K562 (cell line): Measurements from ENCODE around the gene OCIAD1. TPM values are rescaled to one million over a fixed set of nuclear protein-coding genes. Genes with fewer than 3 reads are reported as not detected.

Experiments
- ATAC-seq: fragments of 200-7000 bp; cut with Tn5 transposase; 3 replicates; pipeline ENCODE4 v1.9.1; 2020; ENCODE audit warnings: moderate library complexity
- BruUV-seq: library from RNA; stranded (reverse); fragments of 400-500 nt; replicated peaks from 2 replicates; lab custom pipeline; 2021; lab: Mats Ljungman, UMichigan
- CTCF ChIA-PET: fragments of 300-600 bp; formaldehyde crosslinking; extraction: SDS; loops from one replicate; lab custom pipeline; 2021; ENCODE audit warnings: low intra/inter-chr PET ratio; lab: Yijun Ruan, JAX
- POLR2A ChIA-PET: fragments of 300-600, 350-650 bp; sonication (Branson Sonifier 250); formaldehyde crosslinking; extraction: SDS; loops from one replicate; lab custom pipeline; 2021; ENCODE audit warnings: antibody characterized with exemption, inconsistent platforms; lab: Yijun Ruan, JAX
- DNase-seq, 4 experiments: peaks; one replicate each; pipeline versions ENCODE4 v3.0.0 to v3.0.0-alpha.2; 2011 to 2018; ENCODE audit warnings: low spot score in 3 of 4, mixed read lengths in 3 of 4; ENCODE audit errors: extremely low read depth in 1 of 4
- FAIRE-seq: peaks from 2 replicates; lab custom pipeline; 2011; peaks lifted over from hg19 to GRCh38; lab: Jason Lieb, UNC
- H2AFZ ChIP-seq: 2 replicates; pipeline ENCODE4 v1.6.0; 2011; ENCODE audit warnings: low read depth, low read length, control low read depth, inconsistent platforms
- H3K27ac ChIP-seq: fragments of 200-600 bp; 3 replicates; pipeline ENCODE4 v1.8.0; 2011; ENCODE audit warnings: low read depth, mild to moderate bottlenecking, control low read depth, inconsistent platforms, low read length, moderate library complexity, mixed read lengths; ENCODE audit errors: extremely low read depth
- H3K27me3 ChIP-seq, 2 experiments: fragments of 300-600 bp in 1 of 2; 2 replicates in 1 of 2; 3 replicates in 1 of 2; pipeline versions ENCODE4 v1.6.0 to v1.8.0; 2011; ENCODE audit warnings: inconsistent platforms in 2 of 2, low read length in 2 of 2, mild to moderate bottlenecking in 1 of 2, mixed read lengths in 1 of 2, moderate library complexity in 1 of 2; ENCODE audit not compliant: control insufficient read depth in 2 of 2, insufficient read depth in 2 of 2
- H3K36me3 ChIP-seq: fragments of 300-600 bp; 3 replicates; pipeline ENCODE4 v1.8.0; 2011; ENCODE audit warnings: mild to moderate bottlenecking, low read length, inconsistent platforms; ENCODE audit not compliant: control insufficient read depth, insufficient read depth
- H3K4me1 ChIP-seq, 2 experiments: fragments of 200-600 bp in 1 of 2; replicated peaks in 1 of 2; 2 replicates in 1 of 2; 3 replicates in 1 of 2; pipeline versions ENCODE4 v1.5.1 to v1.8.0; 2011; ENCODE audit warnings: inconsistent platforms in 2 of 2, low read length in 2 of 2, mild to moderate bottlenecking in 1 of 2, mixed read lengths in 1 of 2, moderate library complexity in 1 of 2; ENCODE audit not compliant: control insufficient read depth in 2 of 2, insufficient read depth in 2 of 2
- H3K4me2 ChIP-seq: 2 replicates; pipeline ENCODE4 v1.6.1; 2011; ENCODE audit warnings: low read length, control low read depth, inconsistent platforms, mixed read lengths; ENCODE audit not compliant: insufficient read depth
- H3K4me3 ChIP-seq: fragments of 200-600 bp; sonication (generic), shearing (Covaris generic); 2 replicates; pipeline ENCODE4 v1.5.1; 2016; ENCODE audit warnings: control low read depth, inconsistent platforms
- H3K79me2 ChIP-seq: fragments of 200-600 bp; 3 replicates; pipeline ENCODE4 v1.8.0; 2011; ENCODE audit warnings: low read length, inconsistent platforms; ENCODE audit not compliant: control insufficient read depth, insufficient read depth
- H3K9ac ChIP-seq, 2 experiments: 2 replicates each; pipeline versions ENCODE4 v1.6.0 to v1.6.1; 2011; ENCODE audit warnings: low read depth in 2 of 2, low read length in 2 of 2, control low read depth in 1 of 2, inconsistent platforms in 1 of 2, mild to moderate bottlenecking in 1 of 2, mixed read lengths in 1 of 2; ENCODE audit not compliant: insufficient read depth in 1 of 2
- H3K9me1 ChIP-seq: one replicate; pipeline ENCODE4 v1.6.0; 2011; ENCODE audit warnings: inconsistent platforms, mild to moderate bottlenecking, low read length, moderate library complexity; ENCODE audit not compliant: control insufficient read depth, insufficient read depth
- H3K9me3 ChIP-seq: replicated peaks from 2 replicates; pipeline ENCODE4 v1.5.1; 2011; ENCODE audit warnings: low read depth, low read length, inconsistent platforms; ENCODE audit not compliant: control insufficient read depth, insufficient read depth
- H4K20me1 ChIP-seq: replicated peaks from 2 replicates; pipeline ENCODE4 v1.6.1; 2011; ENCODE audit warnings: low read length, inconsistent platforms, mixed read lengths; ENCODE audit not compliant: control insufficient read depth, insufficient read depth
- CEBPG ChIP-seq, 3 experiments: fragments of 200-800 bp in 1 of 3; sonication (Bioruptor generic) in 1 of 3; sonication (generic) in 1 of 3; formaldehyde crosslinking in 1 of 3; IDR thresholded peaks in 2 of 3; conservative IDR thresholded peaks in 1 of 3; 2 replicates each; pipeline versions ENCODE4 v1.6.1 to v1.8.0; 2016 to 2022; ENCODE audit warnings: missing compliant biosample characterization in 2 of 3, missing genetic modification characterization in 2 of 3, mild to moderate bottlenecking in 1 of 3, missing genetic modification reagents in 1 of 3
- MBD1 ChIP-seq: fragments of 250-450 bp; sonication (Bioruptor Pico); IDR thresholded peaks from 2 replicates; pipeline ENCODE4 v1.8.0; 2022; ENCODE audit warnings: inconsistent platforms
- PREB ChIP-seq: sonication (generic); formaldehyde crosslinking; IDR thresholded peaks from 2 replicates; pipeline ENCODE4 v1.8.1; 2023; ENCODE audit warnings: mild to moderate bottlenecking, missing genetic modification reagents
- TBL1XR1 ChIP-seq, 2 experiments: IDR thresholded peaks; 2 replicates each; pipeline ENCODE4 v1.6.1; 2012; ENCODE audit warnings: improper control_type of control experiment in 2 of 2, low read length in 2 of 2, mild to moderate bottlenecking in 1 of 2
- ZNF512 ChIP-seq: IDR thresholded peaks from 2 replicates; pipeline ENCODE4 v1.6.1; 2016; ENCODE audit warnings: missing genetic modification characterization, missing compliant biosample characterization
- WGBS: fragments of 100-300 bp; shearing (Covaris generic); methylation state at CpG from one replicate; pipeline ENCODE4 v1.1.6; 2016; ENCODE audit warnings: low coverage, mixed read lengths; ENCODE audit not compliant: insufficient coverage; ENCODE audit errors: missing lambda C conversion rate; 5-methylcytosine and 5-hydroxymethylcytosine counted together
- in situ Hi-C: fragments of 300-500 bp; cut with MboI; formaldehyde crosslinking; loops from 4 replicates; pipeline ENCODE4 v1.15.0; 2018; ENCODE audit warnings: inconsistent platforms, mixed read lengths
- intact Hi-C: fragments of 100-400 bp; cut with micrococcal nuclease; formaldehyde crosslinking; loops from 2 replicates; pipeline ENCODE4 v1.14.2; 2022
- polyA plus RNA-seq, 8 experiments: library from polyadenylated mRNA; depleted of rRNA in 4 of 8; stranded (reverse) in 5 of 8; unstranded in 3 of 8; fragments of >200 nt; fragmentation: Nextera tagmentation in 2 of 8; fragmentation: Illumina TruSeq in 1 of 8; extraction: Ambion mirVana in 2 of 8; extraction: Trizol in 1 of 8; gene quantifications; 2 replicates each; pipeline versions ENCODE4 v1.2.1 to v1.2.3, GENCODE V29; 2011 to 2014; ENCODE audit warnings: inconsistent platforms in 1 of 8, missing spikeins in 1 of 8
- total RNA-seq, 7 experiments: library from RNA; depleted of rRNA in 6 of 7; stranded (reverse); fragments of >200 nt in 6 of 7; fragmentation: Illumina TruSeq in 2 of 7; extraction: Trizol in 2 of 7; gene quantifications; 2 replicates each; pipeline versions ENCODE4 v1.2.1 to v1.2.3, GENCODE V29; 2011 to 2021; ENCODE audit warnings: low replicate concordance in 1 of 7
- TF ChIP-seq, protein P1 (sequence below): fragments of 450-650 bp; IDR thresholded peaks from 2 replicates; pipeline ENCODE4 v1.6.1; 2016
- TF ChIP-seq, protein P2 (sequence below): fragments of 450-650 bp; formaldehyde crosslinking; conservative IDR thresholded peaks from 2 replicates; pipeline ENCODE4 v1.4.0; 2022; ENCODE audit warnings: mild to moderate bottlenecking, missing genetic modification characterization
- TF ChIP-seq, protein P3 (sequence below): sonication (generic); formaldehyde crosslinking; IDR thresholded peaks from 2 replicates; pipeline ENCODE4 v1.8.0; 2023; ENCODE audit warnings: mild to moderate bottlenecking, missing genetic modification reagents

OCIAD1 gene
- total and polyA plus RNA-seq, 9 of the 15 experiments (the other 6 are each of a cell fraction or from before 2014, with no cell fraction given), result 99.0 to 358 (median 196) TPM

DNA sequence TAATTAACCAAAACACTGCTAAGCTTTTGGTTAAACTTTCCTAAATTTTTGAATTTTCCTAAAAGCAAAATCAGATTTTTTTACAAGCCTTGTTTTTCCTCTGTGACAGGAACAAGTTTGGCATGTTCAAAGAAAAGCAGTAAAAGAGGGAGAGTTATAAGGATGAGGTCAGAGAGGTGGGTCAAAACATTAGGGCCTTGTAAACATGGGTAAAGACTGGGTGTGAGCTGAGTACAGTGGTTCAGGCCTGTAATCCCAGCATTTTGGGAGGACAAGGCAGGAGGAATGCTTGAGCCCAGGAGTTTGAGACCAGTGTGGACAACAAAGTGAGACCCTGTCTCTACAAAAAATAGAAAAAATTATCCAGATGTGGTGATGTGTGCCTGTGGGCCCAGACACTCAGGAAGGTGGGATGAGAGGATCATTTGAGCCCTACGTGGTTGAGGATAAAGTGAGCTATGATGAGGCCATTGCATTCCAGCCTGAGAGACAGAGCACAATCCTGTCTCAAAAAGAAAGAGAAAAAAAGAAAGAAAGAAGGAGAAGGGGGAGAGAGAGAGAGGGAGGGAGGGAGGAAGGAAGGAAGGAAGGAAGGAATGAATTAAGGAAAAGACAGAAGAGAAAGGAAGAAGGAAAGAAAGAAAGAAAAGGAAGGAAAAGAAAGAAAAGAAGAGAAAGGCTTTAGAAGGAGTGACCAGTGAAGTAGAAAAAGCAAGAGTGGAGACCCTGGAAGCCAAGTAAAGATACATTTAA lies 33.8 kb upstream of the OCIAD1 start:
- Histone ChIP-seq H3K36me3 (no peaks in the 10 kb centered on the region), H3K9me3 (no peaks in the 10 kb centered on the region), H3K4me1 (no peaks in the 10 kb centered on the region), H3K9ac (no peak overlapping the region), H4K20me1 (no peaks in the 10 kb centered on the region), H3K27me3 (no peaks in the 10 kb centered on the region), H3K9me1 (no peaks in the 10 kb centered on the region), H2AFZ (no peak overlapping the region), H3K79me2 (no peaks in the 10 kb centered on the region), H3K4me2 (no peak overlapping the region), H3K4me3 (no peak overlapping the region), H3K27ac (no peak overlapping the region)
- FAIRE-seq, result no peak
- no TSS peak for BruUV-seq
- in situ Hi-C loops (no loop called here), intact Hi-C loops (no loop called here)
- no peak for ATAC-seq
- CTCF ChIA-PET, result interaction anchor here (0.7 kb wide), 1 partner anchor 174 kb away, joined by 4 read pairs; no protein-coding TSS in a partner anchor
- WGBS, result 20% methylated on average over 1 of the region's 1 CpG
- no peak for DNase-seq
- POLR2A ChIA-PET, result interaction anchor here (0.6 kb wide), 1 partner anchor 20 kb away, joined by 3 read pairs; no protein-coding TSS in a partner anchor
- TF ChIP-seq ZNF512 (tag), result peak; percentile 72
- no peak for TF ChIP-seq CEBPG (CRISPR knock-in tag; IDR thresholded peaks at IDR 0.05)
- no peak for TF ChIP-seq CEBPG (tag; conservative IDR thresholded peaks at IDR 0.05 in 1 of 2, IDR thresholded peaks at IDR 0.05 in 1 of 2)
- no peak for TF ChIP-seq MBD1 (CRISPR knock-in tag)
- TF ChIP-seq, protein P1, sequence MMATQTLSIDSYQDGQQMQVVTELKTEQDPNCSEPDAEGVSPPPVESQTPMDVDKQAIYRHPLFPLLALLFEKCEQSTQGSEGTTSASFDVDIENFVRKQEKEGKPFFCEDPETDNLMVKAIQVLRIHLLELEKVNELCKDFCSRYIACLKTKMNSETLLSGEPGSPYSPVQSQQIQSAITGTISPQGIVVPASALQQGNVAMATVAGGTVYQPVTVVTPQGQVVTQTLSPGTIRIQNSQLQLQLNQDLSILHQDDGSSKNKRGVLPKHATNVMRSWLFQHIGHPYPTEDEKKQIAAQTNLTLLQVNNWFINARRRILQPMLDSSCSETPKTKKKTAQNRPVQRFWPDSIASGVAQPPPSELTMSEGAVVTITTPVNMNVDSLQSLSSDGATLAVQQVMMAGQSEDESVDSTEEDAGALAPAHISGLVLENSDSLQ, result no peak
- TF ChIP-seq TBL1XR1 (IDR thresholded peaks at IDR 0.05; ENCODE audit: low read length in 2 of 2), result no peak
- TF ChIP-seq, protein P2, sequence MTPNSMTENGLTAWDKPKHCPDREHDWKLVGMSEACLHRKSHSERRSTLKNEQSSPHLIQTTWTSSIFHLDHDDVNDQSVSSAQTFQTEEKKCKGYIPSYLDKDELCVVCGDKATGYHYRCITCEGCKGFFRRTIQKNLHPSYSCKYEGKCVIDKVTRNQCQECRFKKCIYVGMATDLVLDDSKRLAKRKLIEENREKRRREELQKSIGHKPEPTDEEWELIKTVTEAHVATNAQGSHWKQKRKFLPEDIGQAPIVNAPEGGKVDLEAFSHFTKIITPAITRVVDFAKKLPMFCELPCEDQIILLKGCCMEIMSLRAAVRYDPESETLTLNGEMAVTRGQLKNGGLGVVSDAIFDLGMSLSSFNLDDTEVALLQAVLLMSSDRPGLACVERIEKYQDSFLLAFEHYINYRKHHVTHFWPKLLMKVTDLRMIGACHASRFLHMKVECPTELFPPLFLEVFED (CRISPR knock-in tag), result 0 out of 2 replicates have a peak, but pooled peaks have one; percentile 10
- TF ChIP-seq PREB, result no peak
- TF ChIP-seq, protein P3, sequence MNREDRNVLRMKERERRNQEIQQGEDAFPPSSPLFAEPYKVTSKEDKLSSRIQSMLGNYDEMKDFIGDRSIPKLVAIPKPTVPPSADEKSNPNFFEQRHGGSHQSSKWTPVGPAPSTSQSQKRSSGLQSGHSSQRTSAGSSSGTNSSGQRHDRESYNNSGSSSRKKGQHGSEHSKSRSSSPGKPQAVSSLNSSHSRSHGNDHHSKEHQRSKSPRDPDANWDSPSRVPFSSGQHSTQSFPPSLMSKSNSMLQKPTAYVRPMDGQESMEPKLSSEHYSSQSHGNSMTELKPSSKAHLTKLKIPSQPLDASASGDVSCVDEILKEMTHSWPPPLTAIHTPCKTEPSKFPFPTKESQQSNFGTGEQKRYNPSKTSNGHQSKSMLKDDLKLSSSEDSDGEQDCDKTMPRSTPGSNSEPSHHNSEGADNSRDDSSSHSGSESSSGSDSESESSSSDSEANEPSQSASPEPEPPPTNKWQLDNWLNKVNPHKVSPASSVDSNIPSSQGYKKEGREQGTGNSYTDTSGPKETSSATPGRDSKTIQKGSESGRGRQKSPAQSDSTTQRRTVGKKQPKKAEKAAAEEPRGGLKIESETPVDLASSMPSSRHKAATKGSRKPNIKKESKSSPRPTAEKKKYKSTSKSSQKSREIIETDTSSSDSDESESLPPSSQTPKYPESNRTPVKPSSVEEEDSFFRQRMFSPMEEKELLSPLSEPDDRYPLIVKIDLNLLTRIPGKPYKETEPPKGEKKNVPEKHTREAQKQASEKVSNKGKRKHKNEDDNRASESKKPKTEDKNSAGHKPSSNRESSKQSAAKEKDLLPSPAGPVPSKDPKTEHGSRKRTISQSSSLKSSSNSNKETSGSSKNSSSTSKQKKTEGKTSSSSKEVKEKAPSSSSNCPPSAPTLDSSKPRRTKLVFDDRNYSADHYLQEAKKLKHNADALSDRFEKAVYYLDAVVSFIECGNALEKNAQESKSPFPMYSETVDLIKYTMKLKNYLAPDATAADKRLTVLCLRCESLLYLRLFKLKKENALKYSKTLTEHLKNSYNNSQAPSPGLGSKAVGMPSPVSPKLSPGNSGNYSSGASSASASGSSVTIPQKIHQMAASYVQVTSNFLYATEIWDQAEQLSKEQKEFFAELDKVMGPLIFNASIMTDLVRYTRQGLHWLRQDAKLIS, result no peak
